GM12892 (cell line): ENCODE measurements around the gene LLGL1.

ENCODE experiments used
- POLR2A ChIP-seq: IDR thresholded peaks from 2 replicates; pipeline ENCODE4 v1.6.1; 2011; ENCODE audit warnings: low read depth, low read length, control low read depth
- POLR2AphosphoS5 ChIP-seq: IDR thresholded peaks from 2 replicates; pipeline ENCODE4 v1.6.1; 2011; ENCODE audit warnings: low read depth, low read length, control low read depth

- TF ChIP-seq POLR2AphosphoS5 (no peak), POLR2A (no peak)
These were observed 44.1 kb upstream of the LLGL1 start for GRCh38 chr17:18181358-18181757.
